HepG2 (cell line): Measurements from ENCODE around the gene CHMP6. TPM values are rescaled to one million over a fixed set of nuclear protein-coding genes. Genes with fewer than 3 reads are reported as not detected.
A peak's percentile ranks its signal among the peaks of the same experiment; 100 is the strongest.

Experiments
- CEBPG ChIP-seq: IDR thresholded peaks from 2 replicates; pipeline ENCODE4 v1.6.1; 2016
- FOSL1 ChIP-seq: sonication (generic); formaldehyde crosslinking; IDR thresholded peaks from 2 replicates; pipeline ENCODE4 v1.9.0; 2021; ENCODE audit warnings: missing genetic modification reagents, borderline replicate concordance
- HNF4A ChIP-seq: sonication (generic); formaldehyde crosslinking; IDR thresholded peaks from 2 replicates; pipeline ENCODE4 v1.4.0; 2020; ENCODE audit warnings: missing genetic modification reagents
- KDM5B ChIP-seq: sonication (generic); formaldehyde crosslinking; IDR thresholded peaks from 2 replicates; pipeline ENCODE4 v1.4.0; 2020; ENCODE audit warnings: missing genetic modification reagents, mild to moderate bottlenecking, borderline replicate concordance
- REL ChIP-seq: sonication (generic); formaldehyde crosslinking; conservative IDR thresholded peaks from 2 replicates; pipeline ENCODE4 v1.8.0; 2022; ENCODE audit warnings: mild to moderate bottlenecking, missing genetic modification reagents, moderate library complexity
- SPEN ChIP-seq: sonication (generic); formaldehyde crosslinking; IDR thresholded peaks from 2 replicates; pipeline ENCODE4 v1.5.1; 2020; ENCODE audit warnings: low read depth, mild to moderate bottlenecking, missing genetic modification reagents
- SUZ12 ChIP-seq: fragments of 150-350 bp; IDR thresholded peaks from 2 replicates; pipeline ENCODE4 v1.6.1; 2014; ENCODE audit warnings: low read depth, low read length
- TRIM24 ChIP-seq: sonication (generic); formaldehyde crosslinking; IDR thresholded peaks from 2 replicates; pipeline ENCODE4 v1.8.0; 2022; ENCODE audit warnings: mild to moderate bottlenecking, missing genetic modification reagents
- ZEB1 ChIP-seq: IDR thresholded peaks from 2 replicates; pipeline ENCODE4 v1.6.1; 2012; ENCODE audit warnings: mild to moderate bottlenecking, low read depth, inconsistent platforms; ENCODE audit not compliant: insufficient replicate concordance
- ZFP36 ChIP-seq: fragments of 150-350 bp; IDR thresholded peaks from 2 replicates; pipeline ENCODE4 v1.6.1; 2018; ENCODE audit warnings: borderline replicate concordance, low read length, low read depth; ENCODE audit not compliant: partially characterized antibody
- ZNF224 ChIP-seq: sonication (generic); formaldehyde crosslinking; IDR thresholded peaks from 2 replicates; pipeline ENCODE4 v1.5.0; 2020; ENCODE audit warnings: mild to moderate bottlenecking, missing genetic modification reagents
- ZNF292 ChIP-seq: sonication (generic); formaldehyde crosslinking; IDR thresholded peaks from 2 replicates; pipeline ENCODE4 v1.8.1; 2022; ENCODE audit warnings: mild to moderate bottlenecking, low read depth, missing genetic modification reagents, borderline replicate concordance
- ZNF33A ChIP-seq: sonication (generic); formaldehyde crosslinking; IDR thresholded peaks from 2 replicates; pipeline ENCODE4 v1.5.1; 2020; ENCODE audit warnings: missing genetic modification reagents, mild to moderate bottlenecking, moderate library complexity, borderline replicate concordance
- ZNF34 ChIP-seq: sonication (generic); formaldehyde crosslinking; IDR thresholded peaks from 2 replicates; pipeline ENCODE4 v1.4.0; 2020; ENCODE audit warnings: mild to moderate bottlenecking, missing genetic modification reagents, borderline replicate concordance
- ZNF674 ChIP-seq: sonication (generic); formaldehyde crosslinking; IDR thresholded peaks from 2 replicates; pipeline ENCODE4 v1.5.0; 2020; ENCODE audit warnings: low read depth, mild to moderate bottlenecking, missing genetic modification reagents
- ZNF678 ChIP-seq: sonication (generic); formaldehyde crosslinking; IDR thresholded peaks from 2 replicates; pipeline ENCODE4 v1.4.0; 2020; ENCODE audit warnings: mild to moderate bottlenecking, missing genetic modification reagents
- ZNF782 ChIP-seq: sonication (generic); formaldehyde crosslinking; IDR thresholded peaks from 2 replicates; pipeline ENCODE4 v1.4.0; 2020; ENCODE audit warnings: missing genetic modification reagents, mild to moderate bottlenecking, borderline replicate concordance
- polyA plus RNA-seq, 8 experiments: library from polyadenylated mRNA; depleted of rRNA in 3 of 8; stranded (reverse) in 7 of 8; unstranded in 1 of 8; fragments of >200 nt; fragmentation: Illumina TruSeq in 4 of 8; extraction: Trizol in 4 of 8; gene quantifications; 2 replicates each; pipeline versions ENCODE4 v1.2.1 to v1.2.3, GENCODE V29; 2011 to 2016; ENCODE audit warnings: low read depth in 4 of 8, missing spikeins in 1 of 8, mixed read lengths in 1 of 8; ENCODE audit not compliant: insufficient read depth in 1 of 8
- total RNA-seq, 5 experiments: library from RNA; depleted of rRNA; stranded (reverse); fragments of >200 nt; fragmentation: Illumina TruSeq; extraction: Trizol; gene quantifications; 2 replicates each; pipeline ENCODE4 v1.2.3, GENCODE V29; 2016; ENCODE audit warnings: low read depth in 1 of 5
- TF ChIP-seq, protein P1 (sequence below): sonication (generic); formaldehyde crosslinking; IDR thresholded peaks from 2 replicates; pipeline ENCODE4 v1.9.0; 2022; ENCODE audit warnings: low read depth, missing genetic modification reagents
- TF ChIP-seq, protein P2 (sequence below), 2 experiments: fragments of 450-650 bp in 1 of 2; sonication (generic) in 1 of 2; formaldehyde crosslinking; IDR thresholded peaks; 2 replicates each; pipeline versions ENCODE4 v1.5.0 to v1.8.0; 2020 to 2022; ENCODE audit warnings: mild to moderate bottlenecking in 1 of 2, missing genetic modification reagents in 1 of 2
- TF ChIP-seq, protein P3 (sequence below): sonication (generic); formaldehyde crosslinking; IDR thresholded peaks from 2 replicates; pipeline ENCODE4 v1.8.1; 2023; ENCODE audit warnings: mild to moderate bottlenecking, moderate library complexity, missing genetic modification reagents
- TF ChIP-seq, protein P4 (sequence below): IDR thresholded peaks from 2 replicates; pipeline ENCODE4 v1.6.1; 2012; ENCODE audit warnings: low read depth, low read length, improper control_type of control experiment
- TF ChIP-seq, protein P5 (sequence below): IDR thresholded peaks from 2 replicates; pipeline ENCODE4 v1.6.1; 2012; ENCODE audit warnings: inconsistent platforms
- TF ChIP-seq, protein P6 (sequence below): sonication (generic); formaldehyde crosslinking; IDR thresholded peaks from 2 replicates; pipeline ENCODE4 v1.5.1; 2020; ENCODE audit warnings: missing genetic modification reagents, mild to moderate bottlenecking, borderline replicate concordance

Gene CHMP6
- total and polyA plus RNA-seq, 2 of the 13 experiments (the other 11 are each of a cell fraction or from before 2014, with no cell fraction given): 11.1 to 24.2 TPM

DNA sequence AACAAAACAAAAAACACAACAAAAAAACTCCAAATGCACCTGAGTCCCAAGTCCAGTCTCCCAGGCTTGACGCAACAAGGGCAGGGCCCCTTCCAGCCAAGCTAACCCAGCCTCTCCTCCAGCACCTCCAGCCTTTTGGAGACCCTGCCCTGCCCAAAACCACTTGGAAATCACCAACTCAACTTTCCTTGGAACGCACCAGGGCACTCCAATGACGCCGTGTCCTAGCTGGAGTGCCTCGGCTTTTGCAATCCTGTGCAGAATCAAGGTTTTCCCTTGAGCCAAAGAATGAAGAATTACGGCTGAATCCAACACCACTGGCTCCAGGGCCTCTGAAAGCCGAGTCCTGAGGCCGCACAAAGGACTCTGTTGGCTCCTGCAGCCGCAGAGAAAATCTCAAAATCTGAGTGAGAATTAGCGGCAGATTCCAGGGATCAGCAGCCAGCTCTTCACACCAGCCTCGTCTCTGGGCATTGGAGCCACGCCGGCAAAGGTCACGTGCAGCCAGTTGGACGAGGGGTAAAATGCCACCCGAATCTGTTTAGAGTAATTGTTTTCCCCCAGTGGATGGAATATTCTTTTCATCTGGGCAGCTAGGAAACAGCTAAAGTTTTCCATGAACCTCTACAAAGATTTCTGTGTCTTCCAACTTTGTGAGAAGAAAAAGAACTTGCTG lies 33.6 kb downstream of the CHMP6 start (continued):
- TF ChIP-seq CEBPG (peak; percentile 48), ZFP36 (no peak), HNF4A (CRISPR knock-in tag) (peak; percentile 46; the same call in 1 of the 2 replicates), TRIM24 (no peak), ZNF782 (no peak), FOSL1 (CRISPR knock-in tag) (no peak), SPEN (CRISPR knock-in tag) (0 out of 2 replicates have a peak, but pooled peaks have one; percentile 20), ZNF224 (CRISPR knock-in tag) (peak; percentile 61; the same call in 1 of the 2 replicates), ZNF34 (CRISPR knock-in tag) (no peak), ZNF292 (CRISPR knock-in tag) (no peak), KDM5B (CRISPR knock-in tag) (peak; percentile 22; the same call in 1 of the 2 replicates), SUZ12 (no peak), ZNF674 (no peak), ZEB1 (no peak), REL (CRISPR knock-in tag) (no peak), ZNF33A (CRISPR knock-in tag) (no peak), ZNF678 (CRISPR knock-in tag) (no peak)
- TF ChIP-seq, protein P1, sequence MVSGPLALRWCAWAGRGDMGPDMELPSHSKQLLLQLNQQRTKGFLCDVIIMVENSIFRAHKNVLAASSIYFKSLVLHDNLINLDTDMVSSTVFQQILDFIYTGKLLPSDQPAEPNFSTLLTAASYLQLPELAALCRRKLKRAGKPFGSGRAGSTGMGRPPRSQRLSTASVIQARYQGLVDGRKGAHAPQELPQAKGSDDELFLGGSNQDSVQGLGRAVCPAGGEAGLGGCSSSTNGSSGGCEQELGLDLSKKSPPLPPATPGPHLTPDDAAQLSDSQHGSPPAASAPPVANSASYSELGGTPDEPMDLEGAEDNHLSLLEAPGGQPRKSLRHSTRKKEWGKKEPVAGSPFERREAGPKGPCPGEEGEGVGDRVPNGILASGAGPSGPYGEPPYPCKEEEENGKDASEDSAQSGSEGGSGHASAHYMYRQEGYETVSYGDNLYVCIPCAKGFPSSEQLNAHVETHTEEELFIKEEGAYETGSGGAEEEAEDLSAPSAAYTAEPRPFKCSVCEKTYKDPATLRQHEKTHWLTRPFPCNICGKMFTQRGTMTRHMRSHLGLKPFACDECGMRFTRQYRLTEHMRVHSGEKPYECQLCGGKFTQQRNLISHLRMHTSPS (CRISPR knock-in tag): no peak
- TF ChIP-seq, protein P2, sequence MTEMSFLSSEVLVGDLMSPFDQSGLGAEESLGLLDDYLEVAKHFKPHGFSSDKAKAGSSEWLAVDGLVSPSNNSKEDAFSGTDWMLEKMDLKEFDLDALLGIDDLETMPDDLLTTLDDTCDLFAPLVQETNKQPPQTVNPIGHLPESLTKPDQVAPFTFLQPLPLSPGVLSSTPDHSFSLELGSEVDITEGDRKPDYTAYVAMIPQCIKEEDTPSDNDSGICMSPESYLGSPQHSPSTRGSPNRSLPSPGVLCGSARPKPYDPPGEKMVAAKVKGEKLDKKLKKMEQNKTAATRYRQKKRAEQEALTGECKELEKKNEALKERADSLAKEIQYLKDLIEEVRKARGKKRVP (CRISPR knock-in tag; IDR thresholded peaks at IDR 0.05): 0 out of 4 replicates have a peak, but pooled peaks of 1 of the 2 experiments have one; percentile 39
- TF ChIP-seq, protein P3, sequence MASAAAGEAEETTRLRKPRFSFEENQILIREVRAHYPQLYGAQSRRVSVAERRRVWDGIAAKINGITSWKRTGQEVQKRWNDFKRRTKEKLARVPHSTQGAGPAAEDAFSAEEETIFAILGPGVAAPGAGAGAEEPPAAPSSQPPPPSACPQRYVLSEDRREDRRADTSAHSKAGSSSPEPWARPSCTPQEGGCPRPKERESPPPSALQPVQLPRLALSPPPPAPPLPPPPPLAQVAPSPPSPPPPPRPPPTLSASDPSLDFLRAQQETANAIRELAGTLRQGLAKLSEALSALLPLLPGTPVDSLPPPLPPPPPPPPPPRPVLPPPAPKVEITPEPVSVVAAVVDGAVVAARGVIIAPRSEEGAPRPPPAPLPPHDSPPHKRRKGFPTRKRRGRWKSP: no peak
- TF ChIP-seq, protein P4, sequence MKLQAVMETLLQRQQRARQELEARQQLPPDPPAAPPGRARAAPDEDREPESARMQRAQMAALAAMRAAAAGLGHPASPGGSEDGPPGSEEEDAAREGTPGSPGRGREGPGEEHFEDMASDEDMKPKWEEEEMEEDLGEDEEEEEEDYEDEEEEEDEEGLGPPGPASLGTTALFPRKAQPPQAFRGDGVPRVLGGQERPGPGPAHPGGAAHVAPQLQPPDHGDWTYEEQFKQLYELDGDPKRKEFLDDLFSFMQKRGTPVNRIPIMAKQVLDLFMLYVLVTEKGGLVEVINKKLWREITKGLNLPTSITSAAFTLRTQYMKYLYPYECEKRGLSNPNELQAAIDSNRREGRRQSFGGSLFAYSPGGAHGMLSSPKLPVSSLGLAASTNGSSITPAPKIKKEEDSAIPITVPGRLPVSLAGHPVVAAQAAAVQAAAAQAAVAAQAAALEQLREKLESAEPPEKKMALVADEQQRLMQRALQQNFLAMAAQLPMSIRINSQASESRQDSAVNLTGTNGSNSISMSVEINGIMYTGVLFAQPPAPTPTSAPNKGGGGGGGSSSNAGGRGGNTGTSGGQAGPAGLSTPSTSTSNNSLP: no peak
- TF ChIP-seq, protein P5, sequence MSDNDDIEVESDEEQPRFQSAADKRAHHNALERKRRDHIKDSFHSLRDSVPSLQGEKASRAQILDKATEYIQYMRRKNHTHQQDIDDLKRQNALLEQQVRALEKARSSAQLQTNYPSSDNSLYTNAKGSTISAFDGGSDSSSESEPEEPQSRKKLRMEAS: peak; percentile 38; the same call in 1 of the 2 replicates
- TF ChIP-seq, protein P6, sequence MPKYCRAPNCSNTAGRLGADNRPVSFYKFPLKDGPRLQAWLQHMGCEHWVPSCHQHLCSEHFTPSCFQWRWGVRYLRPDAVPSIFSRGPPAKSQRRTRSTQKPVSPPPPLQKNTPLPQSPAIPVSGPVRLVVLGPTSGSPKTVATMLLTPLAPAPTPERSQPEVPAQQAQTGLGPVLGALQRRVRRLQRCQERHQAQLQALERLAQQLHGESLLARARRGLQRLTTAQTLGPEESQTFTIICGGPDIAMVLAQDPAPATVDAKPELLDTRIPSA (CRISPR knock-in tag): no peak
